HG03432 (cell line): ENCODE measurements around the gene RNF126.
"Not testable (repeated sequence)": the region's sequence is repeated elsewhere in the genome, so short reads cannot be mapped to it uniquely, and the experiment has no call there.

ENCODE experiments used
- ATAC-seq: cut with Tn5 transposase; IDR thresholded peaks from one replicate; pipeline ENCODE4 v1.9.1; 2021; ENCODE audit warnings: mild to moderate bottlenecking, moderate library complexity; ENCODE audit not compliant: unreplicated experiment

RNF126 gene

DNA sequence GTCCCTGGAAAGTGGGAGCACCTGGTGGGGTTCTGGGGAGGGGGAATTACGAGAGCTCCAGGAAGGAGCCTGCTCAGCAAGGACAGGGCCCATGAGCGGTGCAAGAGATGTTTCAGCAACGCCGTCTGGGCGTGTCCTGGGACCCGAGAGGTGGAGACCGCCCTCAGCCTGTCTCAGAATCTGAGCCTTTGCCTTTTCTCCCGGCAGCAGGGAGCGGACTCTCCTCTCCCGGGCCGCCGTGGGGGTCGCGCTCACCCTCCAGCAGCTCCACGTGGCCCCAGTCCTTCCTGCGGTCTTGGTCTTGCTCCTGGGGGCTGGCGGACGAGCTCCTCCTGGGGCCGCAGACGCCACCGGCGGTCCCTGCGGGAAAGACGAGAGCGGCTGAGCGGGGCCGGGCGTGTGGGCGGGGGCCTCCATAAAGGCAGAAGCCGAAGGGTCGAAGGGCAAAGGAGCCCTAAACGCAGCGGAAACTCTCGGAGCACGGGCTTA, 30.4 kb downstream of the RNF126 start:
- peak; percentile 22 for ATAC-seq

DNA sequence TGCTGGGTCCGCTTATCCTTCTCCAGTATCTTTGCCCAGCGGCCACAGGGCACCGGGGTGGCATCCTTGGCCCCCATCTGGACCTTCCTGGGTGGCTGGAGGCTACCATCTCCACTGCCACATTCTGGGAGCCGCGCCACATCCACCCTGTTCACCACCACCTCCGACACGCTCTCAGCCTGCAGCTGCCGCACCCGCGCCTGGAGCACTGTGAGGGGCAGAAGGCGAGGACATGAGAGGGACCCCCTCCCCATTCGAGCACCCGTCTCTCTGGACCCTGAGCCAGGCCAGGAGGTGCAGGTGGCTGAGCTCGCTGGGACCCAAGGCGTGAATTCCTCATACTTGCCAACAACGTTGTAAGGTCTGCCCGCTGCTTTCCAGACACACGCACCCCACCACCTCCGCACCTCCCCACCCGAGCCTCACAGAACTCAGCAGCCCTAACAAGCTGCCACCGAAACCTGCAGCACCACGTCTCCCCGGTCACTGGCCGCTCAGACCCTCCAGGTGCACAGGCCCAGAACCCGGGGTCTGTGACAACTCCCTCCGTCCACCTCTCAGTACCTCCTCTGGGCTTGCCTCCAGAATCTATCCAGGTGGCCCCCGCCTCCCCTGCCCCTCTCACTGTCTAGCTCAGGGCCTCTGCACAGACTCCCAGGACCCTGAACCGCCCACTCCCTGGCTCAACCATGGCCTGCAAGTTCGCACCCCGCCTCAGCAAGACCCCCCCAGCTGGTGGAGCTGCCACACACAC, 32.9 kb downstream of the RNF126 start:
- ATAC-seq, result no peak

DNA sequence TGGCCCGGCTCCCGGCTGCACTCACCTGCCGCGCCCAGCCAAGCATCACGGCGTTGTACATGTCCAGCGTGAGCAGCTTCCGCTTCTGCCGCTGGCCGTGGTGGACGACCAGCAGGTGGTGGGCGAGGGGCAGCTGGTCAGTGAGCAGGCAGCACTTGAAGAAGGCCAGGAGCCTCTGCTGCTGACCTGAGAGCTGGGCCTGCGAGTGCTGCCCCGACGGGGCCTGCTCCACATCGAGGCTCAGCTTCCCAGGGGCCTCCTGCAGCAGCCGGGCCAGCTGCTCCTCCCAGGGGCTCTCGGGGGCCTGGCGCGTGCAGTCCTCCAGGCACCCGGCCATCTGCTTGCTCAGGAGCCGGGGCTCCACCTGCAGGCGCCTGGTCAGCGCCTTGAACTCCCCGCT, 33.5 kb downstream of the RNF126 start:
- ATAC-seq, result not testable (repeated sequence)

DNA sequence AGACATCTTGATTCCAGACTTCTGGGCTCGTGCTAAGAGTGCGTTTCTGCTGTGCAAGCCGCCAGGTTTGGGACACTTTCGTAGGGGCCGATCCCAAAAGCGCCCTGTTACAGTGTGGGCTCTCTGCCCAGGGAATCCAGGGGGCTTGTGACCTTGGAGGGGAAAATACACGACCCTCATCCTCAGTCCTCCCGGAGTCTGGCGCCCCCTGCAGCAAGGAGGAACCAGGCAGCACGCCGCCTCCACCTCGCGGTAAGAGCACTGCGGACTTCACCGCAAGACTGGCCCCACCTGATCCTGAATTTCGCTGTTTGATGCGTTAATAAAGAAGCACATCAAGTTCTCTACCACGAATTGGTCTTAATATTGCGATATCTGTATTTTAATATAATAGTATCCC, 34.8 kb downstream of the RNF126 start:
- ATAC-seq, result no peak

DNA sequence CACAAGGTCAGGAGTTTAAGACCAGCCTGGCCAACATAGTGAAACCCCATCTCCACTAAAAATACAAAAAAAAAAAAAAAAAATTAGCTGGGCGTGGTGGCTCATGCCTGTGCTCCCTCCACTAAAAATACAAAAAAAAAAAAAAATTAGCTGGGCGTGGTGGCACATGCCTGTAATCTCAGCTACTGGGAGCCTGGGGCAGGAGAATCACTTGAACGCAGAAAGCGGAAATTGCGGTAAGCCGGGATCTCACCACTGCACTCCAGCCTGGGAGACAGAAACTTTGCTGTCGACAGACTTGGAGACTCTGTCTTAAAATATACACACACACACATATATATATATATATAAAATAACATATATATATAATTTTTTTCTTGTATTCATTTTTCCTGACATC, 36.4 kb downstream of the RNF126 start:
- not testable (repeated sequence) for ATAC-seq

DNA sequence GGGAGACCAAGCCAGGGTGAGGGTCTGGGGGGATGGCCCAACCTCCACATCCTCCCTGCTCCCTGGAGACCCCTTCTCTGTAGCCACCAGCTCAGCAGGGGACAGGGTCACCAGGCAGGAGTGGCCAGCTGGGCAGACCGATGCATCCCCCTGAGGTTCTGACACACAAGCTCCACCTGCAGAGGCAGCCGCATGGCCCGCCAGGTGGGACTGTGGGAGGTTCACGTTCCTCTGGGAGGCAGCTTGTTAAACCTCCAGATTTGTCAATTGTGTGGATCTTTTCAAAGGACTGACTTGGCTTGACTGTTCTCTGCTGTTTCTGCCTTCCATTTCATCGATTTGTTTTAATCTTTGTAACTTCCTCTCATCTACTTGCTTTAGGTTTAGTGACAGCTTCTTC, 37.8 kb downstream of the RNF126 start:
- no peak for ATAC-seq

DNA sequence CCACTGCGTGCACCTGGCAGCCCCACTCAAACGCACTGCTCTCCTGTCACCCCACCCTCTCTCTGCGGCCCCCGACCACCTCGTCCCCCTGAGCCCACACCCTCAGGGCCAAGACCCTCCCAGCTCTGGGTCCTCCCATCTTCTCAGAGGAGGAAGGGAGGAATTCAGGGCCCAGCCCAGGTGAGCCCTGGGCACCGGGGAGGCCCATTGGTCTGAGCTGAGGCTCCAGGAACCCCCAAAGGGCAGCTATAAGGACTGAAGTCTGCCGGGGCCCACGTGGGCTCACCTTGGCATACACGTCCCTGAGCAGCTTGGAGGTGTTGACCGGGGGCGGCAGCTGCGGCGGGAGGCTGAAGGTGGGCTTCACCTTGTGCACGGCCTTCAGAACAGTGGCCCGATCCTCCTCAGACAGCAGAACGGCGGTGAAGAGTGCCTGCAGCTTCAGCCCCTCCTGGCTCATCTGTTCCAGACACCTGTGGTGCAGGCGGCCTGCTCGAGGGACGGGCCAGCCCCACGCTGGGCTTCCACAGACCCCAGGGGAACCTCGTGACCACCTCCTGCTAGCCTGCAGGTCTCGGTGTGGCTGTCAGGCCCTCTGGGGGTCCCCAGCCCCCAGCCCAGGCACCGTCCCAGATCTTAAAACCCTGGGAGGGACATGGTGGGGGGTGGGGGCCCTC, 38.4 kb downstream of the RNF126 start:
- ATAC-seq, result no peak

DNA sequence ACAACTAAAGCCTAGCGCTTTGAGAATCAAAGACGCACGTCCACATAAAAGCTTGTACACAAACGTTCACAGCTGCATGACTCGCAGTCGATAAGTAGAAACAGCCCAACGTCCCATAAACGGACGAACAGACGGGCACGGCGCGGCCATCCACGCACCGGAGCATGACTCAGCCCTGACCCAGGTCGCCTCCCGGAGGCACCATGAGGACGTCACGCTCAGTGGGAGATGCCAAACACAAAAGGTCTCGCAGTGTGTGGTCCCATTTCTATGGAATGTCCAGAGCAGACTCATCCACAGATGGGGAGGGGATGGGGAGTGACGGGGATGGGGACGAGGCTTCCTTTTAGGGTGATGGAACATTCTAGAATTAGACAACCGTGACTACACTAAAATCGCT, 39.0 kb downstream of the RNF126 start:
- ATAC-seq, result no peak

DNA sequence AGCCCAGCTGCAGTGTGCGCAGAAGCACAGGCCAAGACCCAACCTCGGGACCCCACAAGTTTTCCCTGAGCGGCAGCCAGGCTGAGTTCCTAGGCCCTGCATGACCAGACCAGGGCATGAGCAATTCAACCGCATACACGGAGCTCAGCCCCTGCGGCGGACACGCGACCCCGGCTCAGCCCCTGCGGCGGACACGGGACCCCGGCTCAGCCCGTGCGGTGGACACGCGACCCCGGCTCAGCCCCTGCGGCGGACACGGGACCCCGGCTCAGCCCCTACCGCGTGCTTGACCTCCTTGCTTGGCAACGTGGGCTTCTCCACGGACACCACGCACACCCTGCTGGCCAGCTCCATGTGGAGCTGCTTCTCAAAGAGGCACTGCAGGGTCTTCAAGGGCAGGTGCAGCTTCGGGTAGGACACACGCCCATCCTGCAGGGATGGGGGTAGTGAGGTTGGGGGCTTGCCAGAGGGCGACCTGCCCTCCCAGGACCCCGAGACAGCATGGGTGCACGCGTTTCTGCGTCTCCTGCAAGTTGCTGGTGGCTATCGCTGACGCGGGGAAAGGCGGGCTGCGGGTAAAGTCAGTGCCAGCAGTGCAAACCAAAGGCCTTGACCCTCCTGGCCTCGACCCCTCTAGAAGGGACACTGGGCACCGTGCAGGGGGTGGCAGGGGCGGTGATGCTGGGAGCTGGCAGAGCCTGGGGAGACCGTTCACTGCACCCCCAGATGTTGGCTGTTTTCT, 39.7 kb downstream of the RNF126 start:
- no peak for ATAC-seq

DNA sequence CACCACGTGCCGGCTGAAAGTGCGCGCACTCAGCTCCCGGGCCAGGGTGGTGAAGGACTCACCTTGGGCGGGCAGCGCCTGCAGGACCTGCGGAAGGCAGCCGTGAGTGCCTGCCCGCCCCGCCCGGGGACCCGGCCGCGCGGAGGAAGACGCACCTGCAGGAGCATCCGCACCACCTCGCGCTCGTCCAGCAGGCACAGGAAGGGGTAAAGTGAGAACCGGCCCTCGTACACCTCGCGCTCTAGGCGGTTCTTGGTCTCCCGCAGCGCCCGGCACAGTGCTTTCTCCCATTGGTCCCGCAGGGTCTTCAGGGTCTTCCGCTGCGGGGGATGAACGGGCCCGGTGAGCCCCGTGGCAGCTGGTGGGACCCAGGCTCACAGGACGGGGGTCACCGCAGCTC, 40.3 kb downstream of the RNF126 start:
- ATAC-seq, result no peak

DNA sequence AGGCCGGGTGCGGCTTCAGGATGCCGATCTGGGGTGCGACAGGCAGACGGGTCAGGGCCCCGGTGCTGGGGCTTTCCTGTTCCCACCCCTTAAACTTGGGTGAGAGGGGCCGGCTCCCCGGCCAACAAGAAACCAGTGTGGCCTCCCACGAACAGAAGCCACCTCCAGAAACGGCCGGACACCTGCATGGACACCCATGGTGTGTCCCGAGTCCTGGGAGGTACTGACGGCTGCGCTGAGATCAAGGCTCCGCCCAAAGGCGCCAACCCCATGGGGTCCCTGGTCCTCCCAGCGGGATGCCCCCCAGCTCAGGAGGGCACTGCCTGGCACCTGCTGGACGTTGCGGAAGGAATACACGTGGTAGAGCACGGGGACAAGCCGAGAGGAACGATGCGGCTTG, 41.2 kb downstream of the RNF126 start:
- no peak for ATAC-seq

DNA sequence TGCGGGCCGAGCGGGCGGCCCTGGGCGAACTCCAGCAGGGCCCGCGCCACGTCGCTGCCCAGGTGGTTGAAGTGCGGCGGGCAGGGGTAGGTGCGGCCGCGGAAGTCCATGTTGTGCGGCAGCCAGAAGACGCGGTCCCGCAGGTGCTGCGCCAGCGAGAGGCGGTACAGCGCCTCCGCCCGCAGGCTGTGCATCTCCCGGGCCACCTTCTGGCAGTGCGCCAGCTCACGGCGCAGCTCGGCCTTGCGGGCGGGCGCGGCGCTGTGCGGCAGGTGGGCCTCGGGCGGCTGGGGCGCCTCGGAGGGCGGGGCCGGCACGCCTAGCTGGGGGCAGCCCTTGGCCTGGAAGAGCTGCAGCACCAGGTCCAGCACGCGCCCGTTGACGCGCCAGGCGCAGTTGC, 41.8 kb downstream of the RNF126 start:
- not testable (repeated sequence) for ATAC-seq

DNA sequence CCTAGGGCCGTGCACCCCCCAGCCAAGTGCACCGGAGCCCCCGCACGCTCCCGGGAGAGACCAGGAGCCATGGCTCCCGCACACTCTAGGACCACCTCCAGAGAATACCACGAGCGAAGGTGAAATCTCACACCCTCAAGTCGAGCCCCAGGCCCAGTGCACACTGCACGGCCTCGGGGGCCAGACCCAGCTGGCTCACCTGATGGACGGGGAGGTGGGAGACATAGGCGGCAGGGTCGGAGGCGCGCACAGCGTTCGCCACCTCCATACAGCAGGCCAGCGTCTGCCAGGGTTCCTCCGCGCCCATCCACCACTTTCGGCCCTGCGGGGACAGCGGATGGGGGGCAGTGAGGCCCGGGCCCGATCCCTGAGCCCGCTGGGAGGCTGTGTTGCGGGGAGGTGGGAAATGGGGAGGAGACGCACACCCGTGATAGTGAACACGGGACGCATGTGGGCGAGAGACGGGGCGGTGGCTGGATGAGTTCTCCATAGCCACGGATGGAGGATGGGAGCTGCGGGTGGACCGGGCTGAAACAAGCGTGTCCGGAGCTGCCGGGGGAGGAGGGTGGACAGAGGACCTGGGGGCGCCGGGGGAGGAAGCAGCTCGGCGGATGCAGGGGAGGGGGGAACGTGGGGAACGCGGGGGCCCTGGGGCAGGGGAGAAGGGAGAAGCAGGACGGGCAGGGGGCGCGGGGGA, 42.7 kb downstream of the RNF126 start:
- no peak for ATAC-seq

DNA sequence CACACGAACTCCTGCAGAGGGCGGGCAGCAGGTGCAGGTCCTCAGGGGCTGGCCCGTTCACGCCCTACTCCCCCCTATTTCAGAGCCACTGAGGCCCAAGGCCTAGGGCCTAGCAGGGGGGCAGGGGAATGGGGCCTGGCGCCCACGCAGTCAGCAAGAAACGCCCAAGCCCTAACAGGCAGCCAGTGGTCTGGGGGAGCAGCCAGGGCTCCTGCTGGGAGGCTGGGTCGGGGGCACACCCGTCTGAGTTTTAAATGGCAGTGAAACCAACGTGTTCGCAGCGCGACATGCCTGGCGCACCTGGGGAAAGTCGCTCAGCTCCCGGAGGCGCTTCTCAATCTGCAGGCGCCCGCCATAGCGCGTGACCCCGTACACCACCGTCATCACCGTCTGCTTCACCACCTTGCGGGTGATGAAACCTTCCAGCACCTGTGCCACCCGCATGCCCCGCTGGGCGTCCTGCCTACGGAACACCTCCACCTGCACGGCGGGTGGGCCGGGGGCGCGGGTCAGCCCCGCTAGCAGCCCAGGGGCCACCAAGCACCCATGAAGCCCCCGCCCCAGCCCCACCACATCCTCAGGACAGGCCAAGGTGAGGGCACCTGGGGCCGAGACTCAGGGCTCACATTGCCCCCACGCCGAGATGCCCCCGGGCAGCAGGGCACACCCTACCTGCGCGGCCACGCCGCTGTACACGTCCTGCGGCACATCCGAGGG, 43.6 kb downstream of the RNF126 start:
- ATAC-seq, result no peak

DNA sequence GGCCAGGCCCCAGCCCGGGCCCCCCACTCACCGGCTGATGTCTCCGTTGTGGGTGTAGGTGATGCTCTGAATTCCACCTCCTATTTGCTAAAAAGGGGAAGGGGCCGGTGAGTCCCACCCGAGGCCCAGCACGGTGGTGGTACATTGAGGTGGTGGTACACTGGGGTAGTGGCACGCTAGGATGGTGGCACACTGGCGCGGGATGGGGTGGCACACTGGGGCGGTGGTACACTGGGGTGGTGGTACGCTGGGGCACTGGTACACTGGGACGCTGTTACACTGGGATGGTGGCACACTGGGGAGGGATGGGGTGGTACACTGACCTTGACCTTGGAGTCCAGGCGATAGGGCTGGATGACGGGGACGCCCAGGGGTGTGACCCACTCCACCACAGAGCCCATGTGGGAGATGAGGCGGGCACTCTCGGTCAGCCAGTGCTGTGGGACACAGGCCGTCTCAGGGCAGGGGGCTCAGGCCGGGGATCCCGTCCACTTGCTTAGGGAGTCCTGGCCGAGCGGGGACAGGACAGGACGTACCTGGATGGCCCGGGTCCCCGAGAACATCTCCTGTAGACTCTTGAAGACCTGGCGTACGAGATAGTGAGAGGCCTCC, 44.2 kb downstream of the RNF126 start:
- ATAC-seq, result no peak

DNA sequence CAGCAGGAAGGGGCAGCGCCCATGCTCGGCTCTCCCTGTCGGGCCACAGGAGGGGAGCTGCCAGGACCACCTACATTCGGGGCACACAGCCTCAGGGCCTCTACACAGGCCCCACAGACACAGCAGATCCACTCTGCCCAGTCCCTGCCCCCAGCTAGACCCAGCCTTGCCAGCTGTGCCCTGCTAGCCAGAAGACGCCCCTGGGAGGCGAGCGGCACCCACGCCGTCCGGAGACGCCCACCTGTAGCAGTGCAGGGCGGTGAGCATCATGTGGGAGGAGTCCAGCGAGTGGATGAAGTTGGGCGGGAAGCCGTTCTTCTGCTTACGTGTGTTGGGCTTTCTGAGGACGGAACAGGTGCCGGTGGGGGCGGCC, 44.8 kb downstream of the RNF126 start:
- ATAC-seq, result no peak

DNA sequence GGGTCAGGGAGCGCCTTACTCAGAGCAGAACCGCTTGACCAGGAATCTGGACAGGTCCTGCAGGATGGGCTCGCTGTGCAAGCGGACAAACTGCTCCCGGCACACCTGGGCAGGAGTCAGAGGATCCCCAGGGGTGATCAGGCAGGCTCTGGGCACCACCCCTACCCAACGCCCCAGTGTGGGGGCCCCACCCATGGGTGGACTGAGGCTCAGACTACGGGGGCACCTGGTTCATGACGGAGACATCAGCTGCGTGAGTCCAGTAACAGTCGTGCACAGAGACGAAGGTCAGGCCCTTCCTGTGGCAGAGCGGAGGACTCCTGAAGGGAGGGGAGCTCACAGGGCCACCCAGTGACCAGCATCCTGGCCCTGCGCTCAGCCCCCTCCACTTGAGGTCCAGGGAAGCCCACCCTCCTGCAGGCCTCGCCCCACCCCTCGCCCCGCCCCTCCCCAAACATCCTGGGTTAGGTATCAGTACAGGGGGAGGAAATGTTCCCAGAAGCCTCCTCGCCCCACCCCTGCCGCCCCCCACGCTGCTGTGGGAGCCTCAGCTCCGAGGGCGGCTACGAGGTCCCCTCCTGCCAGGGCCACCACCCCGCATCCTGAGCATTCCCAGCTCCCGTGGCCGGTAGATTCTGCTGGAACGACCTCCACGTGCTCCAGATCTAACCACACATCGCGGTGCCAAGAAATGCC, 45.3 kb downstream of the RNF126 start:
- no peak for ATAC-seq

DNA sequence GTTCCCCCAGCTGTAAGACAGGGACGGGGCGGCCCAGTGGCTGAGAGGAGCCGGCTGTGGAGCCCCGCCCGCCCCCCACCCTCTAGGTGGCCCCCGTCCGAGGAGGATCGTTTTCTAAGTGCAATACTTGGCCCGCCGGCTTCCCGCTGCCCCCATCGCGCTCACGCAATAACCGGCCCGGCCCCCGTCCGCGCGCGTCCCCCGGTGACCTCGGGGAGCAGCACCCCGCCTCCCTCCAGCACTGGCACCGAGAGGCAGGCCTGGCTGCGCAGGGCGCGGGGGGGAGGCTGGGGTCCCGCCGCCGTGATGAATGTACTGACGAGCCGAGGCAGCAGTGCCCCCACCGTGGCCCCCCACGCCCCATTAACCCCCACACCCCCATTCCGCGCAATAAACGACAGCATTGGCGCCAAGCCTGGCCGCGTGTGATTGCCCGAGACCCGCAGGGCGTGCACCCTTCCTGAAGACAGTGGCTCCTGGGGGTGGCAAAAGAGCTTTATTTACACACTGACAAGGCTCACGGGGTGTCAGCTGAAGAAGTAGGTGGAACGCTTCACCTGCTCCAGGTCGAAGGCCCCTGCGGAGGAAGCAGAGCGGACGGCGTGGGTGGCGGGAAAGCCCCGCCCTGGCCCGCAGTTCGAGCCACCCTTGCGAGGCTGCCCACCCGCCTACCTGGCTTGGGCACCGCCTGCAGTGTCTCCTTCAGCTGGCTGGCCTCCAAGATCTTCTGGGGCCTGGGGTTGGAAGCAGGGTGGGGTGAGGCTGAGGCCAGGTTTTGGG, 46.1 kb downstream of the RNF126 start:
- ATAC-seq, result no peak
